DND-41 (cell line): ENCODE measurements around the gene CCDC102A.
"Not testable (repeated sequence)": the region's sequence is repeated elsewhere in the genome, so short reads cannot be mapped to it uniquely, and the experiment has no call there.

Experiments used
- ATAC-seq: fragments of 200-7000 bp; cut with Tn5 transposase; 3 replicates; pipeline ENCODE4 v1.9.1; 2021; ENCODE audit warnings: low read depth; ENCODE audit not compliant: insufficient read depth
- DNase-seq: peaks from one replicate; pipeline ENCODE4 v3.0.0-alpha.2; 2020
- H2AFZ ChIP-seq: 2 replicates; pipeline ENCODE4 v1.6.0; 2012; ENCODE audit warnings: low read depth, low read length
- H3K27ac ChIP-seq: 2 replicates; pipeline ENCODE4 v1.5.1; 2012; ENCODE audit warnings: low read length, inconsistent platforms
- H3K27me3 ChIP-seq: fragments of 200-600 bp; sonication (generic); 2 replicates; pipeline ENCODE4 v1.6.0; 2012; ENCODE audit warnings: low read length, mild to moderate bottlenecking, inconsistent platforms; ENCODE audit not compliant: insufficient read depth, poor library complexity
- H3K36me3 ChIP-seq: 2 replicates; pipeline ENCODE4 v1.5.1; 2012; ENCODE audit warnings: low read length, inconsistent platforms; ENCODE audit not compliant: insufficient read depth
- H3K4me1 ChIP-seq: 2 replicates; pipeline ENCODE4 v1.5.1; 2012; ENCODE audit warnings: mild to moderate bottlenecking, low read length; ENCODE audit not compliant: insufficient read depth
- H3K4me2 ChIP-seq: 2 replicates; pipeline ENCODE4 v1.6.0; 2012; ENCODE audit warnings: mild to moderate bottlenecking, moderate library complexity, low read length, inconsistent platforms; ENCODE audit not compliant: insufficient read depth
- H3K4me3 ChIP-seq, 2 experiments: fragments of 200-600 bp in 1 of 2; shearing (Covaris generic) in 1 of 2; 2 replicates each; pipeline ENCODE4 v1.5.1; 2012 to 2016; ENCODE audit warnings: inconsistent platforms in 2 of 2, low read length in 2 of 2, mild to moderate bottlenecking in 2 of 2, low read depth in 1 of 2, moderate library complexity in 1 of 2
- H3K79me2 ChIP-seq: 2 replicates; pipeline ENCODE4 v1.6.0; 2012; ENCODE audit warnings: low read length, inconsistent platforms; ENCODE audit not compliant: insufficient read depth
- H3K9ac ChIP-seq: 2 replicates; pipeline ENCODE4 v1.6.0; 2012; ENCODE audit warnings: low read depth, mild to moderate bottlenecking, inconsistent platforms, low read length, moderate library complexity
- H3K9me3 ChIP-seq: 2 replicates; pipeline ENCODE4 v1.5.1; 2012; ENCODE audit warnings: low read length, moderate library complexity, mild to moderate bottlenecking, inconsistent platforms; ENCODE audit not compliant: insufficient read depth, severe bottlenecking
- H4K20me1 ChIP-seq: 2 replicates; pipeline ENCODE4 v1.6.0; 2012; ENCODE audit warnings: low read length; ENCODE audit not compliant: insufficient read depth
- CTCF ChIP-seq: IDR thresholded peaks from 2 replicates; pipeline ENCODE4 v1.5.1; 2012; ENCODE audit warnings: borderline replicate concordance, low read length, moderate library complexity, mild to moderate bottlenecking; ENCODE audit not compliant: poor library complexity, severe bottlenecking; ENCODE audit errors: extremely low read depth
- EZH2 ChIP-seq: IDR thresholded peaks from 3 replicates; pipeline ENCODE4 v1.6.1; 2012; ENCODE audit warnings: borderline replicate concordance, low read depth, mild to moderate bottlenecking, moderate library complexity, low read length, inconsistent platforms; ENCODE audit not compliant: severe bottlenecking

CCDC102A gene

GRCh38 chr16:57502048-57502775 lies 34.2 kb downstream of the CCDC102A start:
- Histone ChIP-seq H3K4me2 (no peak overlapping the region), H3K4me1 (0 out of 2 replicates have a peak, but pooled peaks cover 2% of the 10 kb centered on the region), H3K79me2 (no peaks in the 10 kb centered on the region), H3K36me3 (no peaks in the 10 kb centered on the region), H3K27me3 (peaks cover 10% of the 10 kb centered on the region), H3K27ac (no peak overlapping the region), H3K9me3 (no peaks in the 10 kb centered on the region), H3K4me3 (no peak overlapping the region), H2AFZ (no peak overlapping the region), H3K9ac (no peak overlapping the region), H4K20me1 (no peaks in the 10 kb centered on the region)
- TF ChIP-seq EZH2 (no peak), CTCF (no peak)
- DNase-seq (no peak), ATAC-seq (no peak)

- Histone ChIP-seq H3K4me2 (no peak overlapping the region), H3K9ac (no peak overlapping the region), H4K20me1 (no peaks in the 10 kb centered on the region), H3K27ac (no peak overlapping the region), H3K27me3 (peaks cover 10% of the 10 kb centered on the region), H3K4me1 (0 out of 2 replicates have a peak, but pooled peaks cover 2% of the 10 kb centered on the region), H3K4me3 (no peak overlapping the region), H3K36me3 (no peaks in the 10 kb centered on the region), H2AFZ (no peak overlapping the region), H3K79me2 (no peaks in the 10 kb centered on the region), H3K9me3 (no peaks in the 10 kb centered on the region)
- DNase-seq (no peak), ATAC-seq (0 out of 3 replicates have a peak, but pooled peaks have one; percentile 23)
- TF ChIP-seq EZH2 (no peak), CTCF (no peak)
Observed at GRCh38 chr16:57501492-57501891, 34.9 kb downstream of the CCDC102A start.

GRCh38 chr16:57500578-57501111 lies 35.7 kb downstream of the CCDC102A start:
- peaks cover 6% of the 10 kb centered on the region for H3K27me3 ChIP-seq
- no peaks in the 10 kb centered on the region for H4K20me1 ChIP-seq
- ATAC-seq (peak; percentile 68), DNase-seq (peak; percentile 54)
- no peak overlapping the region for H3K27ac ChIP-seq
- H3K4me1 ChIP-seq = 0 out of 2 replicates have a peak, but pooled peaks cover 2% of the 10 kb centered on the region
- H3K36me3 ChIP-seq = no peaks in the 10 kb centered on the region
- no peak overlapping the region for H3K9ac ChIP-seq
- TF ChIP-seq CTCF = no peak
- no peak for TF ChIP-seq EZH2
- H3K79me2 ChIP-seq = no peaks in the 10 kb centered on the region
- no peaks in the 10 kb centered on the region for H3K9me3 ChIP-seq
- no peak overlapping the region for H2AFZ ChIP-seq
- no peak overlapping the region for H3K4me3 ChIP-seq
- no peak overlapping the region for H3K4me2 ChIP-seq

- not testable (repeated sequence) for H3K27me3 ChIP-seq, H3K27ac ChIP-seq, H3K36me3 ChIP-seq, ATAC-seq, H4K20me1 ChIP-seq, H3K79me2 ChIP-seq, H3K4me3 ChIP-seq, DNase-seq, H3K9me3 ChIP-seq, H3K4me2 ChIP-seq, H3K4me1 ChIP-seq, H2AFZ ChIP-seq, H3K9ac ChIP-seq
Observed at GRCh38 chr16:57499941-57500340, 36.4 kb downstream of the CCDC102A start.
